ENCODE results near the gene ARL2BP.
A peak's percentile ranks its signal among the peaks of the same experiment; 100 is the strongest.
"Not testable (repeated sequence)": the region's sequence is repeated elsewhere in the genome, so short reads cannot be mapped to it uniquely, and the experiment has no call there.

ARL2BP gene

GRCh38 chr16:57264950-57265371, 19.9 kb downstream of the ARL2BP start:
- no peak for DNase-seq

- DNase-seq = peak; percentile 30
Measured at GRCh38 chr16:57265850-57266530, 20.9 kb downstream of the ARL2BP start.

GRCh38 chr16:57266531-57267260, 21.6 kb downstream of the ARL2BP start:
- DNase-seq = no peak

- not testable (repeated sequence) for DNase-seq
Measured at GRCh38 chr16:57267343-57267742, 22.3 kb downstream of the ARL2BP start.

- no peak for DNase-seq
Measured at GRCh38 chr16:57268804-57269800, 24.0 kb downstream of the ARL2BP start.

- DNase-seq = no peak
Measured at GRCh38 chr16:57270221-57271062, 25.4 kb downstream of the ARL2BP start.

- DNase-seq = no peak
Measured at GRCh38 chr16:57271063-57271345, 25.9 kb downstream of the ARL2BP start.

- DNase-seq = no peak
Measured at GRCh38 chr16:57271867-57272495, 26.9 kb downstream of the ARL2BP start.

GRCh38 chr16:57273359-57273758, 28.3 kb downstream of the ARL2BP start:
- DNase-seq = no peak

GRCh38 chr16:57273826-57274225, 28.8 kb downstream of the ARL2BP start:
- no peak for DNase-seq

- not testable (repeated sequence) for DNase-seq
Measured at GRCh38 chr16:57275946-57276345, 30.9 kb downstream of the ARL2BP start.

- DNase-seq = no peak
Measured at GRCh38 chr16:57276596-57276995, 31.5 kb downstream of the ARL2BP start.

GRCh38 chr16:57277586-57277985, 32.5 kb downstream of the ARL2BP start:
- peak; percentile 12 for DNase-seq

GRCh38 chr16:57278494-57278893, 33.4 kb downstream of the ARL2BP start:
- no peak for DNase-seq

GRCh38 chr16:57279780-57280638, 35.0 kb downstream of the ARL2BP start:
- DNase-seq = no peak

GRCh38 chr16:57281791-57282190, 36.7 kb downstream of the ARL2BP start:
- DNase-seq = no peak

GRCh38 chr16:57282510-57283213, 37.6 kb downstream of the ARL2BP start:
- no peak for DNase-seq

GRCh38 chr16:57283214-57283958, 38.3 kb downstream of the ARL2BP start:
- no peak for DNase-seq

- DNase-seq = no peak
Measured at GRCh38 chr16:57283959-57284208, 38.8 kb downstream of the ARL2BP start.
